T-helper 1 cell treated with Interleukin-12 subunit alpha and Interleukin-12 subunit beta and Interleukin-4 antibody, amounts not matched to agents 30 ng/mL and 1 ng/mL, for 36 hours (primary cell): Measurements from ENCODE around the gene ZACN. TPM values are rescaled to one million over a fixed set of nuclear protein-coding genes. Genes with fewer than 3 reads are reported as not detected.

Experiments used
- intact Hi-C: fragments of 100-400 bp; cut with micrococcal nuclease; formaldehyde crosslinking; loops from one replicate; pipeline ENCODE4 v1.15.1; 2024
- total RNA-seq: library from RNA; stranded (reverse); gene quantifications from 2 replicates; pipeline ENCODE4 v1.2.3, GENCODE V29; 2022

The ZACN gene
- total RNA-seq, 1 donor from 2014 or later, result 1.0 TPM

- intact Hi-C loops, result loop anchor here (2.0 kb wide), 1 partner anchor 15 kb away; the partner anchor contains the start of gene FOXJ1
Observed at GRCh38 chr17:76125922-76126321, 46.9 kb downstream of the ZACN start.

GRCh38 chr17:76130473-76130872 is 51.5 kb downstream of the ZACN start:
- intact Hi-C loops, result no loop called here

- intact Hi-C loops, result no loop called here
Observed at GRCh38 chr17:76131051-76131691, 52.2 kb downstream of the ZACN start.

GRCh38 chr17:76131692-76132573 is 53.0 kb downstream of the ZACN start:
- intact Hi-C loops, result no loop called here

Other genes with a start within 250 kb of the ZACN start
- 203 and 219 TPM in 2 replicates for gene UNC13D, start 234.8 kb upstream of the ZACN start, total RNA-seq
- 82.4 and 90.1 TPM in 2 replicates for gene WBP2, start 223.8 kb upstream of the ZACN start, total RNA-seq
- gene TRIM47, start 200.6 kb upstream of the ZACN start, total RNA-seq, result 26.4 and 26.5 TPM in 2 replicates
- gene TRIM65, start 182.2 kb upstream of the ZACN start, total RNA-seq, result 32.7 and 35.4 TPM in 2 replicates
- gene MRPL38, start 174.3 kb upstream of the ZACN start, total RNA-seq, result 104 and 105 TPM in 2 replicates
- 21.0 and 22.2 TPM in 2 replicates for gene FBF1, start 138.1 kb upstream of the ZACN start, total RNA-seq
- 35.9 and 38.1 TPM in 2 replicates for gene ACOX1, start 100.0 kb upstream of the ZACN start, total RNA-seq
- gene TEN1, start 99.9 kb upstream of the ZACN start, total RNA-seq, result 16.6 and 16.9 TPM in 2 replicates
- gene CDK3, start 78.3 kb upstream of the ZACN start, total RNA-seq, result 7.6 and 7.9 TPM in 2 replicates
- 0.02 and 0.07 TPM in 2 replicates for gene EVPL, start 51.9 kb upstream of the ZACN start, total RNA-seq
- 110 and 111 TPM in 2 replicates for gene SRP68, start 6.7 kb upstream of the ZACN start, total RNA-seq
- 0.78 and 0.86 TPM in 2 replicates for gene GALR2, start 4.4 kb upstream of the ZACN start, total RNA-seq
- 153 TPM in 2 replicates for gene EXOC7, start 24.6 kb downstream of the ZACN start, total RNA-seq
- gene FOXJ1, start 62.1 kb downstream of the ZACN start, total RNA-seq, result 0.22 and 0.32 TPM in 2 replicates
- gene RNF157, start 161.3 kb downstream of the ZACN start, total RNA-seq, result 104 and 107 TPM in 2 replicates
- 287 and 292 TPM in 2 replicates for gene UBALD2, start 186.2 kb downstream of the ZACN start, total RNA-seq
- gene QRICH2, start 229.1 kb downstream of the ZACN start, total RNA-seq, result 4.2 and 5.1 TPM in 2 replicates